ENCODE measurements around the gene SV2B.

The SV2B gene

GRCh38 chr15:91252756-91253155, 152.7 kb downstream of the SV2B start:
- no peaks in the 10 kb centered on the region for H3K9me3 ChIP-seq (ENCODE audit: control insufficient read depth, insufficient read depth, low read depth, low read length)
- no peaks in the 10 kb centered on the region for H3K36me3 ChIP-seq (ENCODE audit: control insufficient read depth in 2 of 2, insufficient read depth in 1 of 2, low read length in 2 of 2)
- no peaks in the 10 kb centered on the region for H3K4me1 ChIP-seq (ENCODE audit: control insufficient read depth, insufficient read depth, low read length)
- POLR2A ChIA-PET = no interaction called here
- H3K4me3 ChIP-seq (ENCODE audit: low read depth, low read length) = no peak overlapping the region
- H3K27ac ChIP-seq (ENCODE audit: extremely low read depth, low read depth, low read length) = no peak overlapping the region
- TF ChIP-seq ZNF175 (tag by site-specific recombination; IDR thresholded peaks at IDR 0.05) (no peak), ZIC2 (tag by site-specific recombination; IDR thresholded peaks at IDR 0.05) (no peak), ZNF701 (tag by site-specific recombination; IDR thresholded peaks at IDR 0.05) (no peak), KLF1 (tag by site-specific recombination; IDR thresholded peaks at IDR 0.05) (no peak), ZEB2 (tag by site-specific recombination; IDR thresholded peaks at IDR 0.05) (no peak), ZFP37 (tag by site-specific recombination; IDR thresholded peaks at IDR 0.05) (no peak), ZNF121 (tag by site-specific recombination; IDR thresholded peaks at IDR 0.05) (no peak), ZNF157 (tag by site-specific recombination; IDR thresholded peaks at IDR 0.05) (no peak), ZNF248 (tag by site-specific recombination; IDR thresholded peaks at IDR 0.05) (no peak)
- CTCF ChIA-PET = interaction anchor here (0.9 to 1.0 kb wide), 2 partner anchors 12 to 19 kb away, joined by 3 read pairs; no protein-coding TSS in a partner anchor

GRCh38 chr15:91253605-91254004, 153.5 kb downstream of the SV2B start:
- Histone ChIP-seq H3K27ac (ENCODE audit: extremely low read depth, low read depth, low read length) (no peak overlapping the region), H3K4me1 (ENCODE audit: control insufficient read depth, insufficient read depth, low read length) (no peaks in the 10 kb centered on the region), H3K36me3 (ENCODE audit: control insufficient read depth in 2 of 2, insufficient read depth in 1 of 2, low read length in 2 of 2) (no peaks in the 10 kb centered on the region), H3K9me3 (ENCODE audit: control insufficient read depth, insufficient read depth, low read depth, low read length) (no peaks in the 10 kb centered on the region), H3K4me3 (ENCODE audit: low read depth, low read length) (no peak overlapping the region)
- ChIA-PET POLR2A (no interaction called here), CTCF (interaction anchor here (0.9 to 1.4 kb wide), 3 partner anchors 11 to 18 kb away, joined by 3 to 4 read pairs (median 3); no protein-coding TSS in a partner anchor)
- TF ChIP-seq, protein P1, sequence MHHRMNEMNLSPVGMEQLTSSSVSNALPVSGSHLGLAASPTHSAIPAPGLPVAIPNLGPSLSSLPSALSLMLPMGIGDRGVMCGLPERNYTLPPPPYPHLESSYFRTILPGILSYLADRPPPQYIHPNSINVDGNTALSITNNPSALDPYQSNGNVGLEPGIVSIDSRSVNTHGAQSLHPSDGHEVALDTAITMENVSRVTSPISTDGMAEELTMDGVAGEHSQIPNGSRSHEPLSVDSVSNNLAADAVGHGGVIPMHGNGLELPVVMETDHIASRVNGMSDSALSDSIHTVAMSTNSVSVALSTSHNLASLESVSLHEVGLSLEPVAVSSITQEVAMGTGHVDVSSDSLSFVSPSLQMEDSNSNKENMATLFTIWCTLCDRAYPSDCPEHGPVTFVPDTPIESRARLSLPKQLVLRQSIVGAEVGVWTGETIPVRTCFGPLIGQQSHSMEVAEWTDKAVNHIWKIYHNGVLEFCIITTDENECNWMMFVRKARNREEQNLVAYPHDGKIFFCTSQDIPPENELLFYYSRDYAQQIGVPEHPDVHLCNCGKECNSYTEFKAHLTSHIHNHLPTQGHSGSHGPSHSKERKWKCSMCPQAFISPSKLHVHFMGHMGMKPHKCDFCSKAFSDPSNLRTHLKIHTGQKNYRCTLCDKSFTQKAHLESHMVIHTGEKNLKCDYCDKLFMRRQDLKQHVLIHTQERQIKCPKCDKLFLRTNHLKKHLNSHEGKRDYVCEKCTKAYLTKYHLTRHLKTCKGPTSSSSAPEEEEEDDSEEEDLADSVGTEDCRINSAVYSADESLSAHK (tag by site-specific recombination; IDR thresholded peaks at IDR 0.05) = no peak
- TF ChIP-seq BCL11B (tag by site-specific recombination; IDR thresholded peaks at IDR 0.05; ENCODE audit: low read depth) (no peak), ZNF26 (tag by site-specific recombination; IDR thresholded peaks at IDR 0.05) (no peak), ZBTB6 (tag by site-specific recombination; IDR thresholded peaks at IDR 0.05) (no peak), HOXD13 (CRISPR knock-in tag; IDR thresholded peaks at IDR 0.05; ENCODE audit: borderline replicate concordance) (no peak), ZNF664 (tag by site-specific recombination; IDR thresholded peaks at IDR 0.05) (no peak)
- TF ChIP-seq, protein P2, sequence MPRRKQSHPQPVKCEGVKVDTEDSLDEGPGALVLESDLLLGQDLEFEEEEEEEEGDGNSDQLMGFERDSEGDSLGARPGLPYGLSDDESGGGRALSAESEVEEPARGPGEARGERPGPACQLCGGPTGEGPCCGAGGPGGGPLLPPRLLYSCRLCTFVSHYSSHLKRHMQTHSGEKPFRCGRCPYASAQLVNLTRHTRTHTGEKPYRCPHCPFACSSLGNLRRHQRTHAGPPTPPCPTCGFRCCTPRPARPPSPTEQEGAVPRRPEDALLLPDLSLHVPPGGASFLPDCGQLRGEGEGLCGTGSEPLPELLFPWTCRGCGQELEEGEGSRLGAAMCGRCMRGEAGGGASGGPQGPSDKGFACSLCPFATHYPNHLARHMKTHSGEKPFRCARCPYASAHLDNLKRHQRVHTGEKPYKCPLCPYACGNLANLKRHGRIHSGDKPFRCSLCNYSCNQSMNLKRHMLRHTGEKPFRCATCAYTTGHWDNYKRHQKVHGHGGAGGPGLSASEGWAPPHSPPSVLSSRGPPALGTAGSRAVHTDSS (tag by site-specific recombination; IDR thresholded peaks at IDR 0.05) = no peak

GRCh38 chr15:91254766-91255165, 154.7 kb downstream of the SV2B start:
- Histone ChIP-seq H3K4me1 (ENCODE audit: control insufficient read depth, insufficient read depth, low read length) (no peaks in the 10 kb centered on the region), H3K4me3 (ENCODE audit: low read depth, low read length) (no peak overlapping the region), H3K9me3 (ENCODE audit: control insufficient read depth, insufficient read depth, low read depth, low read length) (no peaks in the 10 kb centered on the region), H3K27ac (ENCODE audit: extremely low read depth, low read depth, low read length) (no peak overlapping the region), H3K36me3 (ENCODE audit: control insufficient read depth in 2 of 2, insufficient read depth in 1 of 2, low read length in 2 of 2) (no peaks in the 10 kb centered on the region)
- POLR2A ChIA-PET = interaction anchor here (0.7 kb wide), 1 partner anchor 709 kb away, joined by 8 read pairs; no protein-coding TSS in a partner anchor
- CTCF ChIA-PET = interaction anchor here (0.6 to 8.6 kb wide), 5 partner anchors 8 to 199 kb away, joined by 3 to 95 read pairs (median 4); no protein-coding TSS in a partner anchor
- no peak for TF ChIP-seq ZNF645 (tag by site-specific recombination; IDR thresholded peaks at IDR 0.05)
- no peak for TF ChIP-seq ZNF664 (tag by site-specific recombination; IDR thresholded peaks at IDR 0.05)
- TF ChIP-seq ZNF837 (tag by site-specific recombination; IDR thresholded peaks at IDR 0.05) = no peak
- TF ChIP-seq CTCF (tag by site-specific recombination; IDR thresholded peaks at IDR 0.05) = no peak
- TF ChIP-seq KLF1 (tag by site-specific recombination; IDR thresholded peaks at IDR 0.05) = no peak
